K562 (cell line): ENCODE measurements around the gene ZKSCAN5.
"Not testable (repeated sequence)": the region's sequence is repeated elsewhere in the genome, so short reads cannot be mapped to it uniquely, and the experiment has no call there.

ENCODE experiments used
- CREB1 ChIP-seq, 2 experiments: sonication (generic) in 1 of 2; formaldehyde crosslinking in 1 of 2; IDR thresholded peaks; 2 replicates each; pipeline versions ENCODE4 v1.6.1 to v1.8.0; 2012 to 2022; ENCODE audit warnings: inconsistent platforms in 1 of 2, mild to moderate bottlenecking in 1 of 2, missing genetic modification reagents in 1 of 2, moderate library complexity in 1 of 2
- CTBP1 ChIP-seq: fragments of 450-650 bp; IDR thresholded peaks from 2 replicates; pipeline ENCODE4 v1.6.1; 2016; ENCODE audit warnings: borderline replicate concordance
- GABPA ChIP-seq: fragments of 200-800 bp; sonication (Bioruptor generic); conservative IDR thresholded peaks from 2 replicates; pipeline ENCODE4 v1.6.1; 2016; ENCODE audit warnings: low read depth, missing genetic modification characterization, missing compliant biosample characterization
- MYNN ChIP-seq, 2 experiments: sonication (generic); formaldehyde crosslinking in 1 of 2; IDR thresholded peaks; 2 replicates each; pipeline versions ENCODE4 v1.5.0 to v1.6.1; 2016 to 2020; ENCODE audit warnings: antibody characterized with exemption in 1 of 2, missing genetic modification reagents in 1 of 2
- NR4A1 ChIP-seq, 2 experiments: fragments of 250-450 bp in 1 of 2; fragments of 450-650 bp in 1 of 2; sonication (Bioruptor Pico) in 1 of 2; IDR thresholded peaks; 2 replicates each; pipeline versions ENCODE4 v1.4.0 to v1.6.1; 2016 to 2020; ENCODE audit warnings: mild to moderate bottlenecking in 2 of 2, missing compliant biosample characterization in 1 of 2, missing genetic modification characterization in 1 of 2, moderate library complexity in 1 of 2
- POLR2A ChIP-seq: fragments of 450-650 bp; conservative IDR thresholded peaks from 2 replicates; pipeline ENCODE4 v1.6.1; 2016
- RAD21 ChIP-seq, 2 experiments: fragments of 250-450 bp in 1 of 2; fragments of 450-650 bp in 1 of 2; sonication (Bioruptor Pico) in 1 of 2; formaldehyde crosslinking in 1 of 2; IDR thresholded peaks in 1 of 2; conservative IDR thresholded peaks in 1 of 2; 2 replicates each; pipeline versions ENCODE4 v1.4.0 to v1.8.0; 2020 to 2022; ENCODE audit warnings: mild to moderate bottlenecking in 2 of 2, moderate library complexity in 1 of 2
- RAD51 ChIP-seq: fragments of 450-650 bp; IDR thresholded peaks from 2 replicates; pipeline ENCODE4 v1.7.1; 2016; ENCODE audit warnings: low read depth, mild to moderate bottlenecking, borderline replicate concordance
- TAF9B ChIP-seq: fragments of 450-650 bp; IDR thresholded peaks from 2 replicates; pipeline ENCODE4 v1.6.1; 2018; ENCODE audit warnings: mild to moderate bottlenecking; ENCODE audit not compliant: partially characterized antibody
- TBP ChIP-seq: optimal IDR thresholded peaks from 2 replicates; pipeline ENCODE3; 2011; ENCODE audit warnings: low read depth, low read length, improper control_type of control experiment
- ZBTB33 ChIP-seq: sonication (generic); formaldehyde crosslinking; IDR thresholded peaks from 2 replicates; pipeline ENCODE4 v1.8.1; 2023; ENCODE audit warnings: mild to moderate bottlenecking, missing genetic modification reagents
- ZNF444 ChIP-seq: fragments of 250-450 bp; sonication (Bioruptor Pico); IDR thresholded peaks from 2 replicates; pipeline ENCODE4 v1.4.0; 2020; ENCODE audit warnings: mild to moderate bottlenecking, moderate library complexity
- TF ChIP-seq, protein P1 (sequence below), 3 experiments: IDR thresholded peaks in 2 of 3; conservative IDR thresholded peaks in 1 of 3; 2 replicates each; pipeline ENCODE4 v1.5.1; 2011 to 2012; ENCODE audit warnings: low read length in 3 of 3, mild to moderate bottlenecking in 3 of 3, control low read depth in 2 of 3, improper control_type of control experiment in 1 of 3, inconsistent platforms in 1 of 3, low read depth in 1 of 3, mixed read lengths in 1 of 3, moderate library complexity in 1 of 3; ENCODE audit not compliant: insufficient read depth in 2 of 3
- TF ChIP-seq, protein P2 (sequence below): fragments of 250-450 bp; sonication (Bioruptor Pico); IDR thresholded peaks from 2 replicates; pipeline ENCODE4 v1.5.0; 2021; ENCODE audit warnings: mild to moderate bottlenecking, borderline replicate concordance

- TF ChIP-seq TAF9B; NR4A1 (CRISPR knock-in tag; IDR thresholded peaks at IDR 0.05); NR4A1 (tag; IDR thresholded peaks at IDR 0.05); POLR2A; CTBP1; MYNN (IDR thresholded peaks at IDR 0.05); MYNN (CRISPR knock-in tag; IDR thresholded peaks at IDR 0.05); ZNF444 (CRISPR knock-in tag); RAD21 (CRISPR knock-in tag; conservative IDR thresholded peaks at IDR 0.05 in 1 of 2, IDR thresholded peaks at IDR 0.05 in 1 of 2); ZBTB33; CREB1 (IDR thresholded peaks at IDR 0.05); CREB1 (CRISPR knock-in tag; IDR thresholded peaks at IDR 0.05); TBP; GABPA; RAD51: not testable (repeated sequence)
- TF ChIP-seq, protein P1, sequence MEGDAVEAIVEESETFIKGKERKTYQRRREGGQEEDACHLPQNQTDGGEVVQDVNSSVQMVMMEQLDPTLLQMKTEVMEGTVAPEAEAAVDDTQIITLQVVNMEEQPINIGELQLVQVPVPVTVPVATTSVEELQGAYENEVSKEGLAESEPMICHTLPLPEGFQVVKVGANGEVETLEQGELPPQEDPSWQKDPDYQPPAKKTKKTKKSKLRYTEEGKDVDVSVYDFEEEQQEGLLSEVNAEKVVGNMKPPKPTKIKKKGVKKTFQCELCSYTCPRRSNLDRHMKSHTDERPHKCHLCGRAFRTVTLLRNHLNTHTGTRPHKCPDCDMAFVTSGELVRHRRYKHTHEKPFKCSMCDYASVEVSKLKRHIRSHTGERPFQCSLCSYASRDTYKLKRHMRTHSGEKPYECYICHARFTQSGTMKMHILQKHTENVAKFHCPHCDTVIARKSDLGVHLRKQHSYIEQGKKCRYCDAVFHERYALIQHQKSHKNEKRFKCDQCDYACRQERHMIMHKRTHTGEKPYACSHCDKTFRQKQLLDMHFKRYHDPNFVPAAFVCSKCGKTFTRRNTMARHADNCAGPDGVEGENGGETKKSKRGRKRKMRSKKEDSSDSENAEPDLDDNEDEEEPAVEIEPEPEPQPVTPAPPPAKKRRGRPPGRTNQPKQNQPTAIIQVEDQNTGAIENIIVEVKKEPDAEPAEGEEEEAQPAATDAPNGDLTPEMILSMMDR (IDR thresholded peaks at IDR 0.05 in 2 of 3, conservative IDR thresholded peaks at IDR 0.05 in 1 of 3; ENCODE audit: insufficient read depth in 2 of 3, low read depth in 1 of 3, low read length in 3 of 3) = not testable (repeated sequence)
- TF ChIP-seq, protein P2, sequence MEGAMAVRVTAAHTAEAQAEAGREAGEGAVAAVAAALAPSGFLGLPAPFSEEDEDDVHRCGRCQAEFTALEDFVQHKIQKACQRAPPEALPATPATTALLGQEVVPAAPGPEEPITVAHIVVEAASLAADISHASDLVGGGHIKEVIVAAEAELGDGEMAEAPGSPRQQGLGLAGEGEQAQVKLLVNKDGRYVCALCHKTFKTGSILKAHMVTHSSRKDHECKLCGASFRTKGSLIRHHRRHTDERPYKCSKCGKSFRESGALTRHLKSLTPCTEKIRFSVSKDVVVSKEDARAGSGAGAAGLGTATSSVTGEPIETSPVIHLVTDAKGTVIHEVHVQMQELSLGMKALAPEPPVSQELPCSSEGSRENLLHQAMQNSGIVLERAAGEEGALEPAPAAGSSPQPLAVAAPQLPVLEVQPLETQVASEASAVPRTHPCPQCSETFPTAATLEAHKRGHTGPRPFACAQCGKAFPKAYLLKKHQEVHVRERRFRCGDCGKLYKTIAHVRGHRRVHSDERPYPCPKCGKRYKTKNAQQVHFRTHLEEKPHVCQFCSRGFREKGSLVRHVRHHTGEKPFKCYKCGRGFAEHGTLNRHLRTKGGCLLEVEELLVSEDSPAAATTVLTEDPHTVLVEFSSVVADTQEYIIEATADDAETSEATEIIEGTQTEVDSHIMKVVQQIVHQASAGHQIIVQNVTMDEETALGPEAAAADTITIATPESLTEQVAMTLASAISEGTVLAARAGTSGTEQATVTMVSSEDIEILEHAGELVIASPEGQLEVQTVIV (CRISPR knock-in tag) = not testable (repeated sequence)
These were observed 64.3 kb downstream of the ZKSCAN5 start for GRCh38 chr7:99568770-99569169.
